Loucy (cell line): ENCODE measurements around the gene LRRC4.

Experiments
- H2AFZ ChIP-seq: fragments of 200-600 bp; sonication (generic); 2 replicates; pipeline ENCODE4 v1.6.0; 2016; ENCODE audit warnings: antibody characterized with exemption, mild to moderate bottlenecking, low read length, moderate library complexity
- H3F3A ChIP-seq: fragments of 200-600 bp; 2 replicates; pipeline ENCODE4 v1.6.0; 2016; ENCODE audit warnings: antibody characterized with exemption, low read depth, mild to moderate bottlenecking
- H3K27me3 ChIP-seq: fragments of 200-600 bp; sonication (generic); 2 replicates; pipeline ENCODE4 v1.6.1; 2014; ENCODE audit warnings: low read length, mild to moderate bottlenecking; ENCODE audit not compliant: insufficient read depth, poor library complexity, severe bottlenecking
- H3K36me3 ChIP-seq: fragments of 200-600 bp; sonication (generic); 2 replicates; pipeline ENCODE4 v1.6.1; 2016; ENCODE audit warnings: low read length; ENCODE audit not compliant: insufficient read depth
- H3K4me1 ChIP-seq: fragments of 200-600 bp; sonication (generic); 2 replicates; pipeline ENCODE4 v1.5.1; 2014; ENCODE audit warnings: low read length, mild to moderate bottlenecking; ENCODE audit not compliant: insufficient read depth, poor library complexity, severe bottlenecking
- H3K4me2 ChIP-seq: fragments of 200-600 bp; sonication (generic); 2 replicates; pipeline ENCODE4 v1.6.0; 2014; ENCODE audit warnings: antibody characterized with exemption, low read length, low read depth, mild to moderate bottlenecking; ENCODE audit not compliant: poor library complexity, severe bottlenecking
- H3K4me3 ChIP-seq: fragments of 200-600 bp; sonication (generic); 2 replicates; pipeline ENCODE4 v1.5.1; 2014; ENCODE audit warnings: low read length, mild to moderate bottlenecking, mixed read lengths; ENCODE audit not compliant: poor library complexity, severe bottlenecking
- H3K79me2 ChIP-seq: fragments of 200-600 bp; sonication (generic); 2 replicates; pipeline ENCODE4 v1.6.1; 2014; ENCODE audit warnings: low read length; ENCODE audit not compliant: insufficient read depth
- H3K9ac ChIP-seq: fragments of 200-600 bp; sonication (generic); 2 replicates; pipeline ENCODE4 v1.6.0; 2014; ENCODE audit warnings: mild to moderate bottlenecking, low read depth, low read length, moderate library complexity; ENCODE audit not compliant: poor library complexity, severe bottlenecking
- H3K9me2 ChIP-seq: fragments of 200-600 bp; sonication (generic); replicated peaks from 2 replicates; pipeline ENCODE4 v1.6.1; 2016; ENCODE audit warnings: low read depth, low read length, mixed read lengths
- H3K9me3 ChIP-seq: fragments of 200-600 bp; sonication (generic); 2 replicates; pipeline ENCODE4 v1.6.1; 2014; ENCODE audit warnings: mild to moderate bottlenecking, antibody characterized with exemption, low read length, low read depth; ENCODE audit not compliant: insufficient read depth
- H4K20me1 ChIP-seq: fragments of 200-600 bp; sonication (generic); 2 replicates; pipeline ENCODE4 v1.6.0; 2014; ENCODE audit warnings: antibody characterized with exemption, low read length, mild to moderate bottlenecking; ENCODE audit not compliant: insufficient read depth, poor library complexity, severe bottlenecking
- CTCF ChIP-seq: fragments of 200-600 bp; sonication (generic); conservative IDR thresholded peaks from 2 replicates; pipeline ENCODE4 v1.5.1; 2014; ENCODE audit warnings: mild to moderate bottlenecking, antibody characterized with exemption, low read length
- EZH2phosphoT487 ChIP-seq: fragments of 200-600 bp; IDR thresholded peaks from 2 replicates; pipeline ENCODE4 v1.6.1; 2018; ENCODE audit warnings: antibody characterized with exemption, mild to moderate bottlenecking, moderate library complexity, borderline replicate concordance

The LRRC4 gene

GRCh38 chr7:127980901-127981300 lies 50.3 kb downstream of the LRRC4 start:
- H3K79me2 ChIP-seq = no peaks in the 10 kb centered on the region
- no peak for TF ChIP-seq CTCF
- no peak for TF ChIP-seq EZH2phosphoT487
- no peak overlapping the region for H2AFZ ChIP-seq
- H3K4me3 ChIP-seq = no peak overlapping the region
- no peaks in the 10 kb centered on the region for H3F3A ChIP-seq
- no peaks in the 10 kb centered on the region for H3K9me2 ChIP-seq
- no peaks in the 10 kb centered on the region for H3K27me3 ChIP-seq
- peaks cover 16% of the 10 kb centered on the region for H3K4me1 ChIP-seq
- H3K9ac ChIP-seq = no peak overlapping the region
- H3K4me2 ChIP-seq = no peak overlapping the region
- no peaks in the 10 kb centered on the region for H4K20me1 ChIP-seq
- H3K9me3 ChIP-seq = peaks cover 5% of the 10 kb centered on the region; the same call in 1 of the 2 replicates
- peaks cover 17% of the 10 kb centered on the region for H3K36me3 ChIP-seq

GRCh38 chr7:127979728-127980126 lies 51.5 kb downstream of the LRRC4 start:
- no peaks in the 10 kb centered on the region for H3K79me2 ChIP-seq
- TF ChIP-seq EZH2phosphoT487 (no peak), CTCF (no peak)

GRCh38 chr7:127979113-127979727 lies 52.0 kb downstream of the LRRC4 start:
- H3K9me3 ChIP-seq = peaks cover 5% of the 10 kb centered on the region; the same call in 1 of the 2 replicates
- H3K4me1 ChIP-seq = peaks cover 25% of the 10 kb centered on the region
- no peaks in the 10 kb centered on the region for H3K9me2 ChIP-seq
- H3K4me2 ChIP-seq = no peak overlapping the region
- no peak overlapping the region for H2AFZ ChIP-seq
- H3K4me3 ChIP-seq = no peak overlapping the region
- no peaks in the 10 kb centered on the region for H3F3A ChIP-seq
- TF ChIP-seq EZH2phosphoT487 (no peak), CTCF (no peak)
- no peak overlapping the region for H3K9ac ChIP-seq
- peaks cover 17% of the 10 kb centered on the region for H3K36me3 ChIP-seq
- no peaks in the 10 kb centered on the region for H3K79me2 ChIP-seq
- H4K20me1 ChIP-seq = no peaks in the 10 kb centered on the region
- H3K27me3 ChIP-seq = no peaks in the 10 kb centered on the region

More at GRCh38 chr7:127979728-127980126, 51.5 kb downstream of the LRRC4 start:
- Histone ChIP-seq H3K9me2 (no peaks in the 10 kb centered on the region), H3K4me3 (no peak overlapping the region), H3K27me3 (no peaks in the 10 kb centered on the region), H3K36me3 (peaks cover 17% of the 10 kb centered on the region), H3F3A (no peaks in the 10 kb centered on the region), H3K4me2 (no peak overlapping the region), H2AFZ (no peak overlapping the region), H3K9me3 (peaks cover 5% of the 10 kb centered on the region; the same call in 1 of the 2 replicates), H4K20me1 (no peaks in the 10 kb centered on the region), H3K4me1 (peaks cover 25% of the 10 kb centered on the region), H3K9ac (no peak overlapping the region)
